ENCODE measurements around the gene RNF10.

DNA sequence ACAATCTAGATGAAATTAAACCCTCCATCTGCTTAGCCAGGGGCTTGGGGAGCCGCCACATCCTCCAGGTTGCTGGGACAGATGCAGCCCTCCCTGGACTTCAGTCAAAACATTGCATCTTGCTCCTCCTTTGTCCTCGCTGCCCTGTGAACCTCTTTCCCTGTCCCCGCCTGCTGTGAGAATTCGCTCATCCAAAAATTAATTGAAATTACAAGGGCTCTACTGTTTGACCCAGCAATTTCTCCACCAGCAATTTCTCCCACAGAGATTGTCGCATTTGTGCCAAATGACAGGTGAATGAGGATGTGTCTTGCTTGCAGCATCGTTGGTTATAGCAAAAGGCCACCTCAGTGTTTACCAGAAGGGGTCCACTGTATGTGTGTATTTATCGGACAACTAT lies 52.0 kb downstream of the RNF10 start:
- TF ChIP-seq, protein P1, sequence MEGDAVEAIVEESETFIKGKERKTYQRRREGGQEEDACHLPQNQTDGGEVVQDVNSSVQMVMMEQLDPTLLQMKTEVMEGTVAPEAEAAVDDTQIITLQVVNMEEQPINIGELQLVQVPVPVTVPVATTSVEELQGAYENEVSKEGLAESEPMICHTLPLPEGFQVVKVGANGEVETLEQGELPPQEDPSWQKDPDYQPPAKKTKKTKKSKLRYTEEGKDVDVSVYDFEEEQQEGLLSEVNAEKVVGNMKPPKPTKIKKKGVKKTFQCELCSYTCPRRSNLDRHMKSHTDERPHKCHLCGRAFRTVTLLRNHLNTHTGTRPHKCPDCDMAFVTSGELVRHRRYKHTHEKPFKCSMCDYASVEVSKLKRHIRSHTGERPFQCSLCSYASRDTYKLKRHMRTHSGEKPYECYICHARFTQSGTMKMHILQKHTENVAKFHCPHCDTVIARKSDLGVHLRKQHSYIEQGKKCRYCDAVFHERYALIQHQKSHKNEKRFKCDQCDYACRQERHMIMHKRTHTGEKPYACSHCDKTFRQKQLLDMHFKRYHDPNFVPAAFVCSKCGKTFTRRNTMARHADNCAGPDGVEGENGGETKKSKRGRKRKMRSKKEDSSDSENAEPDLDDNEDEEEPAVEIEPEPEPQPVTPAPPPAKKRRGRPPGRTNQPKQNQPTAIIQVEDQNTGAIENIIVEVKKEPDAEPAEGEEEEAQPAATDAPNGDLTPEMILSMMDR (IDR thresholded peaks at IDR 0.05) = no peak
- no peak for TF ChIP-seq POLR2A (IDR thresholded peaks at IDR 0.05)
